Measurements from ENCODE around the gene COBL. TPM values are rescaled to one million over a fixed set of nuclear protein-coding genes. Genes with fewer than 3 reads are reported as not detected.

Gene COBL
- total RNA-seq, 1 experiment from 2014 or later, result 52.3 TPM

GRCh38 chr7:51067757-51068156 is 248.9 kb downstream of the COBL start:
- no peaks in the 10 kb centered on the region for H3K79me2 ChIP-seq (ENCODE audit: insufficient read depth, low read length)
- TF ChIP-seq CTCF (conservative IDR thresholded peaks at IDR 0.05), result peak; percentile 89
- H3K9me3 ChIP-seq (ENCODE audit: control insufficient read depth, low read depth, low read length), result no peaks in the 10 kb centered on the region
- no peaks in the 10 kb centered on the region for H3K79me1 ChIP-seq (ENCODE audit: insufficient read depth, low read depth, low read length, poor library complexity, severe bottlenecking)
- no peak overlapping the region for H2AK5ac ChIP-seq (ENCODE audit: insufficient read length, low read length)
- H3K4me2 ChIP-seq (ENCODE audit: insufficient read depth, insufficient read length, low read length), result no peak overlapping the region
- H2AFZ ChIP-seq (ENCODE audit: low read length), result no peak overlapping the region
- H3K4me1 ChIP-seq (ENCODE audit: insufficient read depth, low read length), result peaks cover 2% of the 10 kb centered on the region; the same call in 1 of the 2 replicates
- no peak overlapping the region for H3K23ac ChIP-seq (ENCODE audit: insufficient read length, low read depth, low read length)
- no peak overlapping the region for H3K14ac ChIP-seq (ENCODE audit: insufficient read depth, low read length)
- no peaks in the 10 kb centered on the region for H3K23me2 ChIP-seq (ENCODE audit: insufficient read length, low read depth, low read length, poor library complexity, severe bottlenecking)
- no peaks in the 10 kb centered on the region; a peak in 1 of 5 replicates for H3K9me3 Mint-ChIP-seq
- H3K4me1 Mint-ChIP-seq, result peaks cover 6 to 8% of the 10 kb centered on the region in 2 experiments
- H3T11ph ChIP-seq (ENCODE audit: low read length), result no peak overlapping the region
- H4K5ac ChIP-seq (ENCODE audit: insufficient read length, low read depth, low read length), result no peak overlapping the region
- no peak overlapping the region for H3K4me3 Mint-ChIP-seq
- H3K27me3 ChIP-seq (ENCODE audit: insufficient read depth, low read length), result no peaks in the 10 kb centered on the region
- no peak overlapping the region for H3K9ac ChIP-seq (ENCODE audit: extremely low read depth, insufficient read length, low read length)
- H3K27ac Mint-ChIP-seq, result no peak overlapping the region
- H3K4ac ChIP-seq (ENCODE audit: low read depth, low read length), result no peak overlapping the region
- H2BK120ac ChIP-seq (ENCODE audit: low read depth, low read length, poor library complexity, severe bottlenecking), result no peak overlapping the region
- H3K56ac ChIP-seq (ENCODE audit: insufficient read length, low read depth, low read length), result no peak overlapping the region
- peak; percentile 74 for DNase-seq
- no peak overlapping the region for H2BK5ac ChIP-seq (ENCODE audit: insufficient read length, low read length)
- no peaks in the 10 kb centered on the region for H4K20me1 ChIP-seq (ENCODE audit: control insufficient read depth, insufficient read depth, insufficient read length)
- H3K27ac ChIP-seq (ENCODE audit: insufficient read length, low read depth, low read length), result no peak overlapping the region
- H2BK15ac ChIP-seq (ENCODE audit: low read depth, low read length), result no peak overlapping the region
- H2BK20ac ChIP-seq (ENCODE audit: low read depth, low read length, poor library complexity, severe bottlenecking), result no peak overlapping the region
- H3K27me3 Mint-ChIP-seq (ENCODE audit: low read depth), result no peaks in the 10 kb centered on the region
- H2BK12ac ChIP-seq (ENCODE audit: insufficient read length, low read depth, low read length), result no peak overlapping the region
- no peak overlapping the region for H3K18ac ChIP-seq (ENCODE audit: insufficient read length, low read depth, low read length)
- no peak overlapping the region for H4K8ac ChIP-seq (replicated peaks; ENCODE audit: insufficient read length, low read depth, low read length)
- no peak overlapping the region for H4K91ac ChIP-seq (ENCODE audit: insufficient read length, low read depth, low read length)
- H3K36me3 Mint-ChIP-seq (ENCODE audit: insufficient read depth in 1 of 3, low read depth in 3 of 3), result peaks cover 6 to 10% (median 8%) of the 10 kb centered on the region in 3 experiments; a peak in 4 of 7 replicates
- no CpG with 5 or more reads among the region's 7 CpGs for WGBS (ENCODE audit: extremely low coverage, insufficient read length, low lambda C conversion rate)

All from H9 (cell line).